Measurements from ENCODE around the gene SEMA3B. TPM values are rescaled to one million over a fixed set of nuclear protein-coding genes. Genes with fewer than 3 reads are reported as not detected.

The SEMA3B gene
- total RNA-seq, 1 experiment from 2014 or later = 0.43 TPM

- intact Hi-C loops (cut with micrococcal nuclease; ENCODE audit: unreplicated experiment) = no loop called here
- peaks cover 8% of the 10 kb centered on the region for H3K4me1 ChIP-seq (ENCODE audit: insufficient read depth, low read length, poor library complexity, severe bottlenecking)
- CTCF ChIA-PET = interaction anchor here (1.0 kb wide), 1 partner anchor 28 kb away, joined by 3 read pairs; no protein-coding TSS in a partner anchor
- no peak overlapping the region for H3K27ac ChIP-seq (ENCODE audit: low read depth, low read length, poor library complexity, severe bottlenecking)
- no TSS peak for BruUV-seq (replicated peaks)
- no peaks in the 10 kb centered on the region for H3K9me3 ChIP-seq (ENCODE audit: low read depth, low read length, poor library complexity, severe bottlenecking)
- H3K36me3 ChIP-seq (ENCODE audit: insufficient read depth, low read length, poor library complexity, severe bottlenecking) = no peaks in the 10 kb centered on the region
- TF ChIP-seq EZH2 (IDR thresholded peaks at IDR 0.05; ENCODE audit: borderline replicate concordance, low read depth, low read length, poor library complexity, severe bottlenecking) (no peak), CTCF (conservative IDR thresholded peaks at IDR 0.05; ENCODE audit: low read depth, low read length) (no peak)
- no peak overlapping the region for H3K4me3 ChIP-seq (ENCODE audit: low read depth, low read length, poor library complexity, severe bottlenecking)
- DNase-seq (ENCODE audit: low spot score) = no peak
- POLR2A ChIA-PET (ENCODE audit: low non-redundant PET) = no interaction called here
- no peaks in the 10 kb centered on the region for H3K27me3 ChIP-seq (replicated peaks; ENCODE audit: insufficient read depth, low read depth, low read length, poor library complexity)
Observed at GRCh38 chr3:50231581-50231980, 37.4 kb upstream of the SEMA3B start.

- H3K4me1 ChIP-seq (ENCODE audit: insufficient read depth, low read length, poor library complexity, severe bottlenecking) = peaks cover 8% of the 10 kb centered on the region
- no peaks in the 10 kb centered on the region for H3K27me3 ChIP-seq (replicated peaks; ENCODE audit: insufficient read depth, low read depth, low read length, poor library complexity)
- ChIA-PET CTCF (no interaction called here), POLR2A (ENCODE audit: low non-redundant PET) (no interaction called here)
- no TSS peak for BruUV-seq (replicated peaks)
- H3K27ac ChIP-seq (ENCODE audit: low read depth, low read length, poor library complexity, severe bottlenecking) = no peak overlapping the region
- intact Hi-C loops (cut with micrococcal nuclease; ENCODE audit: unreplicated experiment) = no loop called here
- no peaks in the 10 kb centered on the region for H3K9me3 ChIP-seq (ENCODE audit: low read depth, low read length, poor library complexity, severe bottlenecking)
- no peak for DNase-seq (ENCODE audit: low spot score)
- TF ChIP-seq EZH2 (IDR thresholded peaks at IDR 0.05; ENCODE audit: borderline replicate concordance, low read depth, low read length, poor library complexity, severe bottlenecking) = no peak
- TF ChIP-seq CTCF (conservative IDR thresholded peaks at IDR 0.05; ENCODE audit: low read depth, low read length) = no peak
- no peaks in the 10 kb centered on the region for H3K36me3 ChIP-seq (ENCODE audit: insufficient read depth, low read length, poor library complexity, severe bottlenecking)
- H3K4me3 ChIP-seq (ENCODE audit: low read depth, low read length, poor library complexity, severe bottlenecking) = no peak overlapping the region
Observed at GRCh38 chr3:50232303-50232702, 36.6 kb upstream of the SEMA3B start.

- BruUV-seq (replicated peaks) = no TSS peak
- H3K4me3 ChIP-seq (ENCODE audit: low read depth, low read length, poor library complexity, severe bottlenecking) = no peak overlapping the region
- no peaks in the 10 kb centered on the region for H3K9me3 ChIP-seq (ENCODE audit: low read depth, low read length, poor library complexity, severe bottlenecking)
- H3K36me3 ChIP-seq (ENCODE audit: insufficient read depth, low read length, poor library complexity, severe bottlenecking) = no peaks in the 10 kb centered on the region
- peaks cover 7% of the 10 kb centered on the region for H3K4me1 ChIP-seq (ENCODE audit: insufficient read depth, low read length, poor library complexity, severe bottlenecking)
- intact Hi-C loops (cut with micrococcal nuclease; ENCODE audit: unreplicated experiment) = no loop called here
- no peak overlapping the region for H3K27ac ChIP-seq (ENCODE audit: low read depth, low read length, poor library complexity, severe bottlenecking)
- TF ChIP-seq EZH2 (IDR thresholded peaks at IDR 0.05; ENCODE audit: borderline replicate concordance, low read depth, low read length, poor library complexity, severe bottlenecking) = no peak
- TF ChIP-seq CTCF (conservative IDR thresholded peaks at IDR 0.05; ENCODE audit: low read depth, low read length) = no peak
- CTCF ChIA-PET = interaction anchor here (0.6 kb wide), 2 partner anchors 26 to 1922 kb away, joined by 3 read pairs; no protein-coding TSS in a partner anchor
- DNase-seq (ENCODE audit: low spot score) = no peak
- no peaks in the 10 kb centered on the region for H3K27me3 ChIP-seq (replicated peaks; ENCODE audit: insufficient read depth, low read depth, low read length, poor library complexity)
- POLR2A ChIA-PET (ENCODE audit: low non-redundant PET) = no interaction called here
Observed at GRCh38 chr3:50233176-50233575, 35.8 kb upstream of the SEMA3B start.
